HepG2 (cell line): Measurements from ENCODE around the gene ADGRD1. TPM values are rescaled to one million over a fixed set of nuclear protein-coding genes. Genes with fewer than 3 reads are reported as not detected.

ENCODE experiments used
- ATAC-seq: fragments of 200-7000 bp; cut with Tn5 transposase; 3 replicates; pipeline ENCODE4 v1.9.1; 2020; ENCODE audit warnings: mild to moderate bottlenecking, moderate library complexity
- BruUV-seq: library from RNA; stranded (reverse); fragments of 400-500 nt; replicated peaks from 2 replicates; lab custom pipeline; 2021; lab: Mats Ljungman, UMichigan
- CTCF ChIA-PET: fragments of 300-600 bp; formaldehyde crosslinking; extraction: SDS; loops from one replicate; lab custom pipeline; 2021; ENCODE audit warnings: low total read pairs, inconsistent platforms, low intra/inter-chr PET ratio; lab: Yijun Ruan, JAX
- POLR2A ChIA-PET: fragments of 350-600 bp; sonication (Branson Sonifier 250); formaldehyde crosslinking; loops from one replicate; lab custom pipeline; 2020; ENCODE audit warnings: antibody characterized with exemption, inconsistent platforms; lab: Yijun Ruan, JAX
- DNase-seq: peaks from one replicate; pipeline ENCODE4 v3.0.0-alpha.2; 2015; ENCODE audit warnings: low spot score
- FAIRE-seq: peaks from 3 replicates; lab custom pipeline; 2011; peaks lifted over from hg19 to GRCh38; lab: Jason Lieb, UNC
- H2AFZ ChIP-seq: one replicate; pipeline ENCODE4 v1.6.1; 2011; ENCODE audit warnings: low read length, inconsistent platforms
- H3K27ac ChIP-seq: fragments of 300-600 bp; 3 replicates; pipeline ENCODE4 v1.8.0; 2011; ENCODE audit warnings: mixed run types, mild to moderate bottlenecking, mixed read lengths, low read length, inconsistent platforms; ENCODE audit not compliant: insufficient read depth; ENCODE audit errors: extremely low read length
- H3K27me3 ChIP-seq, 2 experiments: fragments of 200-600 bp in 1 of 2; 2 replicates in 1 of 2; 3 replicates in 1 of 2; pipeline versions ENCODE4 v1.6.0 to v1.8.0; 2011; ENCODE audit warnings: low read length in 2 of 2, mild to moderate bottlenecking in 2 of 2, moderate library complexity in 2 of 2, inconsistent platforms in 1 of 2; ENCODE audit not compliant: insufficient read depth in 2 of 2, control insufficient read depth in 1 of 2
- H3K36me3 ChIP-seq, 2 experiments: fragments of 200-600 bp in 1 of 2; replicated peaks in 1 of 2; 2 replicates in 1 of 2; 3 replicates in 1 of 2; pipeline versions ENCODE4 v1.5.1 to v1.8.0; 2011; ENCODE audit warnings: low read length in 2 of 2, inconsistent platforms in 1 of 2; ENCODE audit not compliant: insufficient read depth in 2 of 2, control insufficient read depth in 1 of 2
- H3K4me1 ChIP-seq: 2 replicates; pipeline ENCODE4 v1.5.1; 2012; ENCODE audit warnings: low read length, inconsistent platforms; ENCODE audit not compliant: insufficient read depth
- H3K4me2 ChIP-seq: 2 replicates; pipeline ENCODE4 v1.6.0; 2011; ENCODE audit warnings: low read depth, low read length, inconsistent platforms
- H3K4me3 ChIP-seq, 3 experiments: fragments of 200-600 bp in 1 of 3; sonication (generic), shearing (Covaris generic) in 1 of 3; replicated peaks in 1 of 3; 2 replicates each; pipeline ENCODE4 v1.5.1; 2011 to 2016; ENCODE audit warnings: low read length in 3 of 3, inconsistent platforms in 2 of 3, low read depth in 2 of 3, mild to moderate bottlenecking in 2 of 3, control low read depth in 1 of 3, mixed read lengths in 1 of 3; ENCODE audit not compliant: insufficient read depth in 1 of 3
- H3K79me2 ChIP-seq: one replicate; pipeline ENCODE4 v1.6.1; 2011; ENCODE audit warnings: low read length, inconsistent platforms; ENCODE audit not compliant: insufficient read depth
- H3K9ac ChIP-seq: 2 replicates; pipeline ENCODE4 v1.6.0; 2011; ENCODE audit warnings: mild to moderate bottlenecking, low read depth, low read length, inconsistent platforms; ENCODE audit not compliant: insufficient read depth
- H3K9me3 ChIP-seq: 2 replicates; pipeline ENCODE4 v1.5.1; 2012; ENCODE audit warnings: mild to moderate bottlenecking, low read length
- H4K20me1 ChIP-seq: 2 replicates; pipeline ENCODE4 v1.6.0; 2011; ENCODE audit warnings: inconsistent platforms, mild to moderate bottlenecking, low read length, moderate library complexity; ENCODE audit not compliant: insufficient read depth
- ADNP ChIP-seq: sonication (generic); formaldehyde crosslinking; IDR thresholded peaks from 2 replicates; pipeline ENCODE4 v1.4.0; 2020; ENCODE audit warnings: missing genetic modification reagents
- CENPX ChIP-seq: sonication (generic); formaldehyde crosslinking; IDR thresholded peaks from 2 replicates; pipeline ENCODE4 v1.9.0; 2021; ENCODE audit warnings: mild to moderate bottlenecking, missing genetic modification reagents, moderate library complexity
- KDM1A ChIP-seq: IDR thresholded peaks from 2 replicates; pipeline ENCODE4 v1.6.1; 2016; ENCODE audit warnings: missing compliant biosample characterization
- RELA ChIP-seq: sonication (generic); formaldehyde crosslinking; IDR thresholded peaks from 2 replicates; pipeline ENCODE4 v1.4.0; 2020; ENCODE audit warnings: missing genetic modification reagents
- RFX1 ChIP-seq: fragments of 450-650 bp; IDR thresholded peaks from 2 replicates; pipeline ENCODE4 v1.6.1; 2017
- SMAD1 ChIP-seq: sonication (generic); formaldehyde crosslinking; IDR thresholded peaks from 2 replicates; pipeline ENCODE4 v1.4.0; 2020; ENCODE audit warnings: missing genetic modification reagents, low read depth, mild to moderate bottlenecking, borderline replicate concordance
- THYN1 ChIP-seq: sonication (generic); formaldehyde crosslinking; IDR thresholded peaks from 2 replicates; pipeline ENCODE4 v1.8.1; 2023; ENCODE audit warnings: low read depth, mild to moderate bottlenecking, moderate library complexity, missing genetic modification reagents, borderline replicate concordance
- U2AF1 ChIP-seq: fragments of 200-400 bp; formaldehyde crosslinking; optimal IDR thresholded peaks from 2 replicates; pipeline ENCODE3; 2017; ENCODE audit warnings: mild to moderate bottlenecking, low read depth, low read length
- ZNF496 ChIP-seq: sonication (generic); formaldehyde crosslinking; IDR thresholded peaks from 2 replicates; pipeline ENCODE4 v1.8.1; 2023; ENCODE audit warnings: mild to moderate bottlenecking, moderate library complexity, missing genetic modification reagents; ENCODE audit not compliant: insufficient replicate concordance
- ZNF713 ChIP-seq: sonication (generic); formaldehyde crosslinking; IDR thresholded peaks from 2 replicates; pipeline ENCODE4 v1.4.0; 2020; ENCODE audit warnings: mild to moderate bottlenecking, missing genetic modification reagents
- WGBS: methylation state at CpG from one replicate; pipeline ENCODE4 v1.1.6; 2017; ENCODE audit warnings: low lambda C conversion rate; 5-methylcytosine and 5-hydroxymethylcytosine counted together
- in situ Hi-C: cut with HindIII; loops from 2 replicates; pipeline ENCODE4 v1.10.0; 2017; ENCODE audit warnings: low pct_unique_long_range_greater_than_20kb; ENCODE audit not compliant: extremely low pct_ligation_motif_present
- intact Hi-C: fragments of 100-400 bp; cut with micrococcal nuclease; formaldehyde crosslinking; loops from one replicate; pipeline ENCODE4 v1.10.0; 2022; ENCODE audit not compliant: unreplicated experiment
- polyA plus RNA-seq, 8 experiments: library from polyadenylated mRNA; depleted of rRNA in 3 of 8; stranded (reverse) in 7 of 8; unstranded in 1 of 8; fragments of >200 nt; fragmentation: Illumina TruSeq in 4 of 8; extraction: Trizol in 4 of 8; gene quantifications; 2 replicates each; pipeline versions ENCODE4 v1.2.1 to v1.2.3, GENCODE V29; 2011 to 2016; ENCODE audit warnings: low read depth in 4 of 8, missing spikeins in 1 of 8, mixed read lengths in 1 of 8; ENCODE audit not compliant: insufficient read depth in 1 of 8
- total RNA-seq, 5 experiments: library from RNA; depleted of rRNA; stranded (reverse); fragments of >200 nt; fragmentation: Illumina TruSeq; extraction: Trizol; gene quantifications; 2 replicates each; pipeline ENCODE4 v1.2.3, GENCODE V29; 2016; ENCODE audit warnings: low read depth in 1 of 5
- TF ChIP-seq, protein P1 (sequence below): sonication (generic); formaldehyde crosslinking; IDR thresholded peaks from 2 replicates; pipeline ENCODE4 v1.8.0; 2022; ENCODE audit warnings: mild to moderate bottlenecking, missing genetic modification reagents, moderate library complexity

The ADGRD1 gene
- total and polyA plus RNA-seq, 2 of the 13 experiments (the other 11 are each of a cell fraction or from before 2014, with no cell fraction given): 0.46 to 12.4 TPM

DNA sequence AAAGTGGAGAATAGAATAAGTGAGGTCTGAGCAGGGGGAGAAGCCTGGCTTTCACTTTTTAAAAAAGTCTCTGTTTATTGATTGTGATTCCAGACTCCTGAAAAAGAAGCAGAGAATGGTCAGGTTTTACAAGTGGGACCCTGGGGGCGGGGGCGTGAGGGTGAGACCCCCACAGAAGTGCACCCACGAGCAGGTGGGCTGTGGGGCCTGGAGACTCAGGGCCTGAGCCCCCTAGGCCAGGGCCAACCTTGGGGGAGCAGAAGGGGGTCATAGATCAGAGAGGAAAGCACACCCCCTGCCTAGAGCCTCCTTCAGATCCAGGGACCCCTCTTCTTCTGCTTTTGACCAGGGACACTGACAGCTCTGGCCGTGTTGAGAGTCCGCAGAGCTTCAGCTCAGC, 180.3 kb downstream of the ADGRD1 start:
- CTCF ChIA-PET: no interaction called here
- Histone ChIP-seq H2AFZ (no peak overlapping the region), H3K79me2 (no peaks in the 10 kb centered on the region), H3K36me3 (no peaks in the 10 kb centered on the region), H3K27ac (no peak overlapping the region), H3K9me3 (no peaks in the 10 kb centered on the region), H3K4me2 (no peak overlapping the region), H3K9ac (no peak overlapping the region), H3K27me3 (no peaks in the 10 kb centered on the region; a peak in 1 of 5 replicates), H3K4me1 (no peaks in the 10 kb centered on the region), H3K4me3 (no peak overlapping the region), H4K20me1 (no peaks in the 10 kb centered on the region)
- no TSS peak for BruUV-seq
- TF ChIP-seq RELA: no peak
- TF ChIP-seq, protein P1, sequence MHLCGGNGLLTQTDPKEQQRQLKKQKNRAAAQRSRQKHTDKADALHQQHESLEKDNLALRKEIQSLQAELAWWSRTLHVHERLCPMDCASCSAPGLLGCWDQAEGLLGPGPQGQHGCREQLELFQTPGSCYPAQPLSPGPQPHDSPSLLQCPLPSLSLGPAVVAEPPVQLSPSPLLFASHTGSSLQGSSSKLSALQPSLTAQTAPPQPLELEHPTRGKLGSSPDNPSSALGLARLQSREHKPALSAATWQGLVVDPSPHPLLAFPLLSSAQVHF: no peak
- TF ChIP-seq ZNF713 (CRISPR knock-in tag): no peak
- no peak for TF ChIP-seq CENPX
- no peak for TF ChIP-seq RFX1
- no peak for TF ChIP-seq SMAD1 (CRISPR knock-in tag)
- no peak for TF ChIP-seq ADNP (CRISPR knock-in tag)
- TF ChIP-seq KDM1A (CRISPR knock-in tag): no peak
- TF ChIP-seq U2AF1: no peak
- no peak for TF ChIP-seq ZNF496 (CRISPR knock-in tag)
- no peak for TF ChIP-seq THYN1 (CRISPR knock-in tag)
- no peak for ATAC-seq
- 60% methylated on average over 4 of the region's 5 CpGs for WGBS
- intact Hi-C loops (no loop called here), in situ Hi-C loops (no loop called here)
- no peak for FAIRE-seq
- DNase-seq: no peak
- POLR2A ChIA-PET: no interaction called here
